WERI-Rb-1 (cell line): Measurements from ENCODE around the gene PGAP2.

Experiments
- DNase-seq: peaks from one replicate; pipeline ENCODE4 v3.0.0-alpha.2; 2020
- H3K27ac ChIP-seq: fragments of 250-450 bp; sonication (Bioruptor Pico); 2 replicates; pipeline ENCODE4 v1.5.1; 2020; ENCODE audit warnings: mild to moderate bottlenecking, moderate library complexity
- H3K27me3 ChIP-seq: fragments of 250-450 bp; sonication (Bioruptor Pico); 2 replicates; pipeline ENCODE4 v1.5.1; 2021; ENCODE audit warnings: mild to moderate bottlenecking, low read depth, moderate library complexity; ENCODE audit not compliant: insufficient read depth, severe bottlenecking
- H3K36me3 ChIP-seq: fragments of 250-450 bp; sonication (Bioruptor Pico); 2 replicates; pipeline ENCODE4 v1.5.1; 2020; ENCODE audit warnings: mild to moderate bottlenecking, moderate library complexity
- H3K4me3 ChIP-seq: 2 replicates; pipeline ENCODE4 v1.5.1; 2011; ENCODE audit warnings: low read depth, mild to moderate bottlenecking, control low read depth, low read length
- H3K9me3 ChIP-seq: fragments of 250-450 bp; sonication (Bioruptor Pico); 2 replicates; pipeline ENCODE4 v1.5.1; 2021; ENCODE audit warnings: mild to moderate bottlenecking, moderate library complexity; ENCODE audit not compliant: severe bottlenecking
- CTCF ChIP-seq: IDR thresholded peaks from 2 replicates; pipeline ENCODE4 v1.5.1; 2011; ENCODE audit warnings: low read depth, mild to moderate bottlenecking, control low read depth, inconsistent platforms, low read length

The PGAP2 gene

DNA sequence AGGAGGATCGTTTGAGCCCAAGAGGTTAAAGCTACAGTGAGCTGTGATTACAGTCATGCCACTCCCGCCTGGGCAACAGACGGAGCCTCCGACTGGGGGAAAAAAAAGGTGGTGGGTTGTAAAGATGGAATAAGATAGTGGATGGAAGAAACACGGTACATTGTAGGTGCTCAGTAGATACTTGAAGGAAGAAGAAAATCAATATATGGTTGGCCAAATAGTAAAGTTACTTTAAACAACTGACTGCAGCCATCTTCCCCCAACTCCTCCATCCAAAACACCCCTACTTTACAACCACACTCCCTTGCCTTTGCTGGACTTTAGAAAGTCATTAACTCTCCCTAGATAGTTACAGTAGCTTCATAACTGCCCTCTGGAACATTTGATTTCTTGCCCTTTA is 8.5 kb upstream of the PGAP2 start:
- no peak for DNase-seq
- Histone ChIP-seq H3K36me3 (peaks cover 13% of the 10 kb centered on the region), H3K27me3 (no peaks in the 10 kb centered on the region), H3K4me3 (no peak overlapping the region), H3K27ac (no peak overlapping the region), H3K9me3 (no peaks in the 10 kb centered on the region)
- TF ChIP-seq CTCF = no peak

DNA sequence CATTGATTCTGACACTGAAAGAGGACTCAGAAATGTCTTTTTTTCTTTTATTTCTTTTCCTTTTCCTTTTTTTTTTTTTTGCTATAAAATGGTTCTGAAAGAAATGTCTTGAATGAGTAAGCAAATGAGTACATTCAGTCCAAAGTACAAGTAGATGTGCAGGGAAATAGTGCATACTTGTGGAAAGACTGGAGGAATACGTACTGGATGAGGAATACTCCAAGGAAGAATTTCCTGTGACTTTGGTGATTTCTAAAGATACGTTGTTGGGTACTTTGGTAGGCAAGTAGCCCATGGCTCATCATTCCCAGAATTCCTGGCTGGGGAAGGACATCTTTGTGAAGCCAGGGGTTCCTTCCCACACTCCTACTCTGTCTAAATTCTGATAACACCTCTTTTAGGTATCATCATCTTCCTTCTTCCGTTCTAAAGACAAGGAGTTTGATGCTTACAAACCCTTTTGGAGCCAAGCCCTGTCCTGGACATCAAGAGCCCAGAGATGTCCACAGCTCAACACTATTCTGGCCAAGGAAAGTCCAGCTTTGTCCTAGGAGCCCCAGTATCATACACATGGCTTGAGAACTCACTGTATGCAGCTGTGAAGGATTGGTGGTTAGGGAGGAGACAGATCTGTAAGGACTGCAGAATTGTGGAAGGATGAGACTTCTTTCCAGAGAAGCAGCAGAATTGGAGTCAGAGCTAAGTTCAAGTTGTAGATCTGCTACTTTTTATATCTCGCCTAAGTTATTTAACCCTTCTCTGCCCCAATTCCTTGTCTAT is 6.2 kb upstream of the PGAP2 start:
- H3K9me3 ChIP-seq = no peaks in the 10 kb centered on the region
- no peak overlapping the region for H3K27ac ChIP-seq

GRCh38 chr11:3803726-3804495 is 4.4 kb upstream of the PGAP2 start:
- Histone ChIP-seq H3K27me3 (no peaks in the 10 kb centered on the region), H3K36me3 (no peaks in the 10 kb centered on the region), H3K27ac (no peak overlapping the region), H3K9me3 (no peaks in the 10 kb centered on the region), H3K4me3 (no peak overlapping the region)
- DNase-seq = no peak
- TF ChIP-seq CTCF = no peak

More for the DNA sequence above, 6.2 kb upstream of the PGAP2 start:
- no peak for DNase-seq
- peaks cover under 1% of the 10 kb centered on the region for H3K36me3 ChIP-seq
- H3K4me3 ChIP-seq = no peak overlapping the region
- TF ChIP-seq CTCF = no peak
- H3K27me3 ChIP-seq = no peaks in the 10 kb centered on the region

DNA sequence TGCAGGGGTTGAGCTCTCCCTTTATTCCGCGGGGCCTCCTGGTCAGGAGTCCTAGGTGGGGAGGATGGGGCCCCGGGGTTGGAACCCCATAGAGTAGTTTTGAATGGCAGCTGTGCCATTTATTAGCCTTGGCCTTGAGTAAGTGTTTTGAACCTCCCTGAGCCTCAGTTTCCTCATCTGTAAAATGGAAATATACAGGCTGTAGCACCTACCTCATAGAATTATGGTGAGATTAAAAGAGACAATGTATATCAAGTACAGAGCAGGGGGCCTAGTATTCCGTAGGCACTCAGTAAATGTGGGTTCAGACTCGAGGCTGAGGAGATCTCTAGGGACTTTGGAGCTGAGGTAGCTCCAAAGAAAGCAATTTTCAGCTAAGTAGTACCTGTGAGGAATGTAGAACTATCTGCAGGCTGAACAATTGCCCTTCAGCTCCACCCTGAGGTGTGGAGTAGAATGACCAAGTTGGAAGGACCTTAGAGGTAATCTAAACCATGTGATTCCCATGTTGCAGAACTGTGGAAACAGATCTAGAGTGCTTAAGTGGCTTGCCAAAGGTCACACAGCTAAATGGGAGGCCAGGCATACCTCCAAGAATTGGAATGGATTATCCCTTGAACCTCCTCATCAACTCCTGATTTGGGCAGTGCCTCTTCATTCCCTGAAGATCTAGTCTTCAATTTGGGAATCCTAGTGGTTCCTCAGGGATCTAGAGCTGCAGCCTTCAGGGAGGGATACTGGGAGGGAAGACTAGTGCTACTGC is 682 bp downstream of the PGAP2 start:
- TF ChIP-seq CTCF = peak; percentile 61
- DNase-seq = peak; percentile 61
- Histone ChIP-seq H3K36me3 (no peaks in the 10 kb centered on the region), H3K4me3 (peak overlapping the region; percentile 90), H3K9me3 (no peaks in the 10 kb centered on the region), H3K27me3 (no peaks in the 10 kb centered on the region), H3K27ac (peak overlapping the region; percentile 57; the same call in 1 of the 2 replicates)

DNA sequence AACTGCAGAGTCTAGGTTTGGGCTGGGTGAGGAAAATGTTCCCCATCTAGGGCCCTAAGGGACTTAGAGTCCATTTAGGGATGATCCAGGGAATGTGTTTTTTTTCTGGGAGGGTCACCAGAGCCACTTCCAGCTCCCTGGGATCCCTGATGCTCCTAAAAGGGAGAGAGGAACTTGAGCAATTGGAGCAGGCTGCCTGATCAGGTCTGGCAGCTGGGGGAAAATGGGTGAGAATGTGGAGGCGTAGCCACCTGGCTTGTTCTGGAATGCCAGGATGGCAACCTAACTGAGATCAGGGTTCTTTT is 1.2 kb downstream of the PGAP2 start:
- no peak overlapping the region for H3K27ac ChIP-seq
- no peaks in the 10 kb centered on the region for H3K9me3 ChIP-seq
- H3K4me3 ChIP-seq = no peak overlapping the region
- TF ChIP-seq CTCF = no peak
- H3K36me3 ChIP-seq = no peaks in the 10 kb centered on the region
- DNase-seq = no peak
- H3K27me3 ChIP-seq = no peaks in the 10 kb centered on the region
